Tibial artery (tissue), 4 donors: Measurements from ENCODE around the gene OR52I1.

Experiments
- DNase-seq, 2 donors: peaks; one replicate each; pipeline ENCODE4 v3.0.0-alpha.2; 2019
- H3K27ac ChIP-seq, 2 donors: fragments of 200-600 bp; sonication (generic) in 1 of 2; 1 replicate in 1 of 2; 2 replicates in 1 of 2; pipeline ENCODE4 v1.5.1; 2018 to 2019; ENCODE audit warnings: mild to moderate bottlenecking in 1 of 2
- H3K27me3 ChIP-seq, 2 donors: fragments of 200-600 bp; sonication (generic) in 1 of 2; one replicate each; pipeline versions ENCODE4 v1.5.1 to v1.6.0; 2016 to 2019
- H3K36me3 ChIP-seq, 3 donors: fragments of 200-600 bp; sonication (generic) in 2 of 3; one replicate each; pipeline ENCODE4 v1.5.1; 2016 to 2019; ENCODE audit warnings: mild to moderate bottlenecking in 2 of 3
- H3K4me1 ChIP-seq, 4 donors: fragments of 200-600 bp; sonication (generic) in 2 of 4; 1 replicate in 3 of 4; 2 replicates in 1 of 4; pipeline ENCODE4 v1.5.1; 2016 to 2019
- H3K4me3 ChIP-seq, 2 donors: fragments of 200-600 bp; sonication (generic) in 1 of 2; 1 replicate in 1 of 2; 2 replicates in 1 of 2; pipeline ENCODE4 v1.5.1; 2018 to 2019; ENCODE audit warnings: mild to moderate bottlenecking in 2 of 2
- H3K9me3 ChIP-seq, 3 donors: fragments of 200-600 bp; sonication (generic) in 1 of 3; one replicate each; pipeline ENCODE4 v1.5.1; 2016 to 2019
- CTCF ChIP-seq, 2 experiments: fragments of 200-600 bp in 1 of 2; fragments of 450-650 bp in 1 of 2; IDR thresholded peaks; one replicate each; pipeline ENCODE4 v1.5.1; 2017 to 2019; ENCODE audit warnings: antibody characterized with exemption in 2 of 2, mild to moderate bottlenecking in 1 of 2, moderate library complexity in 1 of 2
- intact Hi-C: fragments of 100-400 bp; cut with DNase I; formaldehyde crosslinking; loops from one replicate; pipeline ENCODE4 v1.15.0; 2023; ENCODE audit warnings: low total_unique reads

Gene OR52I1

GRCh38 chr11:4611986-4612385 is 18.1 kb downstream of the OR52I1 start:
- no peak for DNase-seq
- no peaks in the 10 kb centered on the region for H3K36me3 ChIP-seq
- H3K9me3 ChIP-seq, result no peaks in the 10 kb centered on the region
- H3K4me3 ChIP-seq, result no peak overlapping the region
- intact Hi-C loops, result no loop called here
- no peak overlapping the region for H3K27ac ChIP-seq
- no peaks in the 10 kb centered on the region for H3K27me3 ChIP-seq
- TF ChIP-seq CTCF (IDR thresholded peaks at IDR 0.05), result no peak
- H3K4me1 ChIP-seq, result peaks cover 0 to 8% (median 2%) of the 10 kb centered on the region in 4 donors

GRCh38 chr11:4615856-4616444 is 22.1 kb downstream of the OR52I1 start:
- intact Hi-C loops, result no loop called here
- Histone ChIP-seq H3K27ac (no peak overlapping the region), H3K9me3 (no peaks in the 10 kb centered on the region), H3K4me3 (no peak overlapping the region), H3K4me1 (no peaks in the 10 kb centered on the region), H3K27me3 (no peaks in the 10 kb centered on the region), H3K36me3 (no peaks in the 10 kb centered on the region)
- no peak for DNase-seq
- TF ChIP-seq CTCF (IDR thresholded peaks at IDR 0.05), result no peak

GRCh38 chr11:4619514-4619913 is 25.7 kb downstream of the OR52I1 start:
- Histone ChIP-seq H3K9me3 (no peaks in the 10 kb centered on the region), H3K36me3 (no peaks in the 10 kb centered on the region), H3K4me3 (no peak overlapping the region), H3K27me3 (no peaks in the 10 kb centered on the region), H3K27ac (no peak overlapping the region), H3K4me1 (no peaks in the 10 kb centered on the region)
- DNase-seq, result no peak
- intact Hi-C loops, result no loop called here
- no peak for TF ChIP-seq CTCF (IDR thresholded peaks at IDR 0.05)

GRCh38 chr11:4626207-4627099 is 32.6 kb downstream of the OR52I1 start:
- peaks cover 0 to 3% of the 10 kb centered on the region in 2 donors for H3K27me3 ChIP-seq
- intact Hi-C loops, result loop anchor here (10.0 kb wide), 1 partner anchor 378 kb away; no protein-coding TSS in a partner anchor
- peak; percentile 66 to 75 for TF ChIP-seq CTCF (IDR thresholded peaks at IDR 0.05)
- DNase-seq, result peak in 1 of 2 donors; percentile 53
- H3K27ac ChIP-seq, result no peak overlapping the region
- no peaks in the 10 kb centered on the region for H3K4me1 ChIP-seq
- no peak overlapping the region for H3K4me3 ChIP-seq
- H3K9me3 ChIP-seq, result no peaks in the 10 kb centered on the region
- no peaks in the 10 kb centered on the region for H3K36me3 ChIP-seq

GRCh38 chr11:4636136-4636535 is 42.3 kb downstream of the OR52I1 start:
- Histone ChIP-seq H3K9me3 (no peaks in the 10 kb centered on the region), H3K4me1 (peaks cover 0 to 6% (median 5%) of the 10 kb centered on the region in 4 donors), H3K4me3 (no peak overlapping the region), H3K27ac (no peak overlapping the region), H3K36me3 (no peaks in the 10 kb centered on the region), H3K27me3 (no peaks in the 10 kb centered on the region)
- no peak for DNase-seq
- intact Hi-C loops, result loop anchor here (5.0 kb wide), 1 partner anchor 191 kb away; no protein-coding TSS in a partner anchor
- no peak for TF ChIP-seq CTCF (IDR thresholded peaks at IDR 0.05)
